DOHH2 (cell line): ENCODE measurements around the gene PNPLA2.

Experiments used
- H3F3A ChIP-seq: fragments of 200-600 bp; sonication (generic), shearing (Covaris generic); 2 replicates; pipeline ENCODE4 v1.6.0; 2016; ENCODE audit warnings: antibody characterized with exemption, mild to moderate bottlenecking; ENCODE audit not compliant: control insufficient read depth, insufficient read depth
- H3K27ac ChIP-seq: fragments of 200-600 bp; sonication (generic); 2 replicates; pipeline ENCODE4 v1.5.1; 2014; ENCODE audit warnings: low read depth, mild to moderate bottlenecking, low read length, moderate library complexity
- H3K27me3 ChIP-seq: fragments of 200-600 bp; sonication (generic); 2 replicates; pipeline ENCODE4 v1.6.1; 2014; ENCODE audit warnings: mild to moderate bottlenecking, low read length, mixed read lengths; ENCODE audit not compliant: control insufficient read depth
- H3K36me3 ChIP-seq: fragments of 200-600 bp; sonication (generic); 2 replicates; pipeline ENCODE4 v1.6.1; 2014; ENCODE audit warnings: mild to moderate bottlenecking, low read length, moderate library complexity, mixed read lengths; ENCODE audit not compliant: control insufficient read depth
- H3K4me1 ChIP-seq: fragments of 200-600 bp; sonication (generic); 2 replicates; pipeline ENCODE4 v1.6.1; 2014; ENCODE audit warnings: mild to moderate bottlenecking, low read length, mixed read lengths; ENCODE audit not compliant: control insufficient read depth
- H3K4me2 ChIP-seq: fragments of 200-600 bp; sonication (generic); 2 replicates; pipeline ENCODE4 v1.6.0; 2014; ENCODE audit warnings: mild to moderate bottlenecking, low read length, moderate library complexity
- H3K4me3 ChIP-seq: fragments of 200-600 bp; sonication (generic); 2 replicates; pipeline ENCODE4 v1.5.1; 2014; ENCODE audit warnings: mild to moderate bottlenecking, low read length, mixed read lengths
- H3K79me2 ChIP-seq: fragments of 200-600 bp; sonication (generic); 2 replicates; pipeline ENCODE4 v1.6.1; 2014; ENCODE audit warnings: mild to moderate bottlenecking, low read length, mixed read lengths; ENCODE audit not compliant: control insufficient read depth
- H3K9me2 ChIP-seq: fragments of 200-600 bp; sonication (generic); replicated peaks from 2 replicates; pipeline ENCODE4 v1.6.1; 2014; ENCODE audit warnings: mild to moderate bottlenecking, low read length, mixed read lengths; ENCODE audit not compliant: control insufficient read depth
- H3K9me3 ChIP-seq: fragments of 200-600 bp; sonication (generic); 2 replicates; pipeline ENCODE4 v1.6.1; 2014; ENCODE audit warnings: antibody characterized with exemption, low read length, mixed read lengths; ENCODE audit not compliant: control insufficient read depth, insufficient read depth
- H4K20me1 ChIP-seq: fragments of 200-600 bp; sonication (generic); 2 replicates; pipeline ENCODE4 v1.6.0; 2014; ENCODE audit warnings: low read depth, mild to moderate bottlenecking, antibody characterized with exemption, low read length, moderate library complexity; ENCODE audit not compliant: control insufficient read depth, insufficient read depth
- CTCF ChIP-seq: fragments of 200-600 bp; sonication (generic); IDR thresholded peaks from one replicate; pipeline ENCODE4 v1.5.1; 2014; ENCODE audit warnings: antibody characterized with exemption, mild to moderate bottlenecking, low read depth, low read length; ENCODE audit not compliant: poor library complexity, severe bottlenecking
- EZH2phosphoT487 ChIP-seq: fragments of 200-600 bp; sonication (generic); IDR thresholded peaks from 2 replicates; pipeline ENCODE4 v1.6.1; 2017; ENCODE audit warnings: borderline replicate concordance, mild to moderate bottlenecking, antibody characterized with exemption, low read length, moderate library complexity, mixed read lengths

PNPLA2 gene

GRCh38 chr11:844693-845644, 26.3 kb downstream of the PNPLA2 start:
- Histone ChIP-seq H3K79me2 (peaks cover 24% of the 10 kb centered on the region), H3K27me3 (peaks cover 26% of the 10 kb centered on the region), H3K27ac (no peak overlapping the region), H3K4me3 (no peak overlapping the region), H3K4me2 (peak overlapping the region; percentile 90; the same call in 1 of the 2 replicates), H3K9me2 (no peaks in the 10 kb centered on the region), H3F3A (no peaks in the 10 kb centered on the region), H3K36me3 (peaks cover 17% of the 10 kb centered on the region), H4K20me1 (peaks cover 14% of the 10 kb centered on the region), H3K9me3 (no peaks in the 10 kb centered on the region), H3K4me1 (peaks cover 42% of the 10 kb centered on the region)
- no peak for TF ChIP-seq CTCF
- TF ChIP-seq EZH2phosphoT487 = no peak

- no peaks in the 10 kb centered on the region for H3F3A ChIP-seq
- H3K27ac ChIP-seq = no peak overlapping the region
- no peaks in the 10 kb centered on the region for H3K9me3 ChIP-seq
- H3K36me3 ChIP-seq = peaks cover 7% of the 10 kb centered on the region
- H3K27me3 ChIP-seq = peaks cover 29% of the 10 kb centered on the region
- TF ChIP-seq CTCF (no peak), EZH2phosphoT487 (no peak)
- H4K20me1 ChIP-seq = peaks cover 8% of the 10 kb centered on the region
- no peak overlapping the region for H3K4me3 ChIP-seq
- peaks cover 14% of the 10 kb centered on the region for H3K79me2 ChIP-seq
- H3K9me2 ChIP-seq = no peaks in the 10 kb centered on the region
- no peak overlapping the region for H3K4me2 ChIP-seq
- H3K4me1 ChIP-seq = peaks cover 38% of the 10 kb centered on the region
These were observed 27.3 kb downstream of the PNPLA2 start for GRCh38 chr11:845872-846495.

GRCh38 chr11:846496-847098, 27.9 kb downstream of the PNPLA2 start:
- H3F3A ChIP-seq = no peaks in the 10 kb centered on the region
- H3K4me3 ChIP-seq = no peak overlapping the region
- H3K27me3 ChIP-seq = peaks cover 29% of the 10 kb centered on the region
- no peaks in the 10 kb centered on the region for H3K9me3 ChIP-seq
- peaks cover 4% of the 10 kb centered on the region; the same call in 1 of the 2 replicates for H3K36me3 ChIP-seq
- H3K79me2 ChIP-seq = peaks cover 8% of the 10 kb centered on the region
- H3K27ac ChIP-seq = no peak overlapping the region
- peaks cover 4% of the 10 kb centered on the region; the same call in 1 of the 2 replicates for H4K20me1 ChIP-seq
- TF ChIP-seq EZH2phosphoT487 (no peak), CTCF (no peak)
- peaks cover 33% of the 10 kb centered on the region for H3K4me1 ChIP-seq
- no peaks in the 10 kb centered on the region for H3K9me2 ChIP-seq
- no peak overlapping the region for H3K4me2 ChIP-seq
